Caco-2 (cell line): Measurements from ENCODE around the gene SYT8. TPM values are rescaled to one million over a fixed set of nuclear protein-coding genes. Genes with fewer than 3 reads are reported as not detected.
A peak's percentile ranks its signal among the peaks of the same experiment; 100 is the strongest.

Experiments used
- BruUV-seq: library from RNA; stranded (reverse); fragments of 400-500 nt; replicated peaks from 2 replicates; lab custom pipeline; 2021; lab: Mats Ljungman, UMichigan
- CTCF ChIA-PET: fragments of 300-600 bp; sonication (Branson Sonifier 250); formaldehyde crosslinking; loops from one replicate; lab custom pipeline; 2022; ENCODE audit warnings: antibody characterized with exemption; lab: Charles Lee
- POLR2A ChIA-PET: fragments of 300-600 bp; sonication (Branson Sonifier 250); formaldehyde crosslinking; loops from one replicate; lab custom pipeline; 2022; ENCODE audit warnings: antibody characterized with exemption; lab: Charles Lee
- DNase-seq, 2 experiments: peaks; one replicate each; pipeline versions ENCODE4 v3.0.0 to v3.0.0-alpha.2; 2020 to 2022
- H3K27me3 ChIP-seq: replicated peaks from 2 replicates; pipeline ENCODE4 v1.6.0; 2011; ENCODE audit warnings: low read length; ENCODE audit not compliant: control insufficient read depth, insufficient read depth
- H3K36me3 ChIP-seq: 2 replicates; pipeline ENCODE4 v1.5.1; 2011; ENCODE audit warnings: low read length; ENCODE audit not compliant: control insufficient read depth, insufficient read depth
- H3K4me1 ChIP-seq: fragments of 250-450 bp; sonication (Bioruptor Pico); 2 replicates; pipeline ENCODE4 v1.5.1; 2020; ENCODE audit warnings: mild to moderate bottlenecking
- H3K4me3 ChIP-seq: 2 replicates; pipeline ENCODE4 v1.5.1; 2011; ENCODE audit warnings: low read depth, mild to moderate bottlenecking, control low read depth, low read length
- H3K9me3 ChIP-seq: fragments of 250-450 bp; sonication (Bioruptor Pico); 2 replicates; pipeline ENCODE4 v1.5.1; 2020; ENCODE audit warnings: mild to moderate bottlenecking, moderate library complexity
- H3K27ac Mint-ChIP-seq: one replicate; pipeline ENCODE4 v1.8.0; 2022; ENCODE audit warnings: mixed read lengths; ENCODE audit not compliant: unreplicated experiment
- H3K27me3 Mint-ChIP-seq: one replicate; pipeline ENCODE4 v1.8.0; 2022; ENCODE audit warnings: mixed read lengths; ENCODE audit not compliant: insufficient read depth, unreplicated experiment
- H3K36me3 Mint-ChIP-seq: one replicate; pipeline ENCODE4 v1.8.0; 2022; ENCODE audit warnings: mild to moderate bottlenecking, mixed read lengths; ENCODE audit not compliant: insufficient read depth, unreplicated experiment
- H3K4me1 Mint-ChIP-seq: one replicate; pipeline ENCODE4 v1.8.0; 2022; ENCODE audit warnings: low read depth, mixed read lengths; ENCODE audit not compliant: unreplicated experiment
- H3K4me3 Mint-ChIP-seq: one replicate; pipeline ENCODE4 v1.8.0; 2022; ENCODE audit warnings: mild to moderate bottlenecking, moderate library complexity, mixed read lengths; ENCODE audit not compliant: unreplicated experiment
- H3K9me3 Mint-ChIP-seq: one replicate; pipeline ENCODE4 v1.8.0; 2022; ENCODE audit warnings: mixed read lengths; ENCODE audit not compliant: unreplicated experiment
- intact Hi-C: fragments of 100-400 bp; cut with micrococcal nuclease; formaldehyde crosslinking; loops from one replicate; pipeline ENCODE4 v1.10.0; 2022; ENCODE audit not compliant: unreplicated experiment
- total RNA-seq: library from RNA; stranded (reverse); gene quantifications from 2 replicates; pipeline ENCODE4 v1.2.3, GENCODE V29; 2022
- TF ChIP-seq, protein P1 (sequence below), 2 experiments: fragments of 200-600 bp in 1 of 2; IDR thresholded peaks; 1 replicate in 1 of 2; 2 replicates in 1 of 2; pipeline versions ENCODE4 v1.5.1 to v1.8.0; 2011 to 2022; ENCODE audit warnings: antibody characterized with exemption in 1 of 2, control low read depth in 1 of 2, inconsistent platforms in 1 of 2, low read depth in 1 of 2, low read length in 1 of 2, mild to moderate bottlenecking in 1 of 2, moderate library complexity in 1 of 2; ENCODE audit not compliant: insufficient read depth in 1 of 2, severe bottlenecking in 1 of 2, unreplicated experiment in 1 of 2

Gene SYT8
- total RNA-seq, 1 experiment from 2014 or later: 14.9 TPM

DNA sequence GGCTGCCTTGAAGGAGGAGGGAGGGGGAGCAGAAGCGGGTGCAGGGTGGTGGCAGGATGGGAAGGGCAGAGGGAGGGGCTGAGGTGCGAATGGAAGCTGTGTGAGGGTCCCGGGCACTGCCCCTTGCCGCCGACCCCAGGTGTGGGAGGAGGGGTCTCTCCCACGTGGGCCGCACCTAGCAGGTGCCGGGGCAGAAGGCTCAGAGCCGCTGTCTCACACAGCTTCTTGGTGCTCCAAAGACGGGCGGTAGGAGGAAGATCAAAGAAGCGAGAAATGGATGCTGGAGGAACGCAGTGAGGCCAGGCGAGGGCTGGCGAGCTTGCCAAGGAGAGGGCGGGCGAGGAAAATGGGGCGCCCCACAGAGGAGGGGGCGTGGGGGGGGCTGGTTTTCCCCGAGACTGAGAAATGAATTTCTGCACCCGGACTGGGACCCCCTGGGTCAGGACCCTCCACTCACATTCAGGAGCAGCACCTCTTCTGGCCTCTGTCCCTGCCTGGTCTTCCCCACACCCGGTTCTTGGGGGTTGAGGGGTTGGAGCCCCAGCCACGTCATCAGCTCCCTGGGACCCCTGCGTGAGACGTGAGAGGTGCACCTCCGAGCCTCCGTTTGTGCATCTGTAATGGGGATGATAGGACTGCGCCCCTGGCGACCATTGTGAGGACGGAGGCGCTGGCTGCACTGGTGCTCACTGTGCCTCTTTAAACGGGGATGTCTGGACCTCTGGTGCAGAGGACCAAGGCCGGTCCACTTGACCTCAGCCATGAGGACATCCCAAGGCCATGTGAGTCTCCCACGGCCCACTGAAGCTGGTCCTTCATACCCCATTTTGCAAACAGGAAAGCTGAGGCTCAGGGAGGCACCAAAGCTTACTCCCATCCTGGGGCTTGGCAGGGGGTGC lies 34.9 kb downstream of the SYT8 start:
- DNase-seq: peak in 1 of 2 experiments; percentile 45
- no peaks in the 10 kb centered on the region; the same call in 1 of the 2 replicates for H3K27me3 ChIP-seq
- no TSS peak for BruUV-seq
- intact Hi-C loops: loop anchor here (1.0 kb wide), 1 partner anchor 32 kb away; no protein-coding TSS in a partner anchor
- H3K27ac Mint-ChIP-seq: no peak overlapping the region
- TF ChIP-seq, protein P1, sequence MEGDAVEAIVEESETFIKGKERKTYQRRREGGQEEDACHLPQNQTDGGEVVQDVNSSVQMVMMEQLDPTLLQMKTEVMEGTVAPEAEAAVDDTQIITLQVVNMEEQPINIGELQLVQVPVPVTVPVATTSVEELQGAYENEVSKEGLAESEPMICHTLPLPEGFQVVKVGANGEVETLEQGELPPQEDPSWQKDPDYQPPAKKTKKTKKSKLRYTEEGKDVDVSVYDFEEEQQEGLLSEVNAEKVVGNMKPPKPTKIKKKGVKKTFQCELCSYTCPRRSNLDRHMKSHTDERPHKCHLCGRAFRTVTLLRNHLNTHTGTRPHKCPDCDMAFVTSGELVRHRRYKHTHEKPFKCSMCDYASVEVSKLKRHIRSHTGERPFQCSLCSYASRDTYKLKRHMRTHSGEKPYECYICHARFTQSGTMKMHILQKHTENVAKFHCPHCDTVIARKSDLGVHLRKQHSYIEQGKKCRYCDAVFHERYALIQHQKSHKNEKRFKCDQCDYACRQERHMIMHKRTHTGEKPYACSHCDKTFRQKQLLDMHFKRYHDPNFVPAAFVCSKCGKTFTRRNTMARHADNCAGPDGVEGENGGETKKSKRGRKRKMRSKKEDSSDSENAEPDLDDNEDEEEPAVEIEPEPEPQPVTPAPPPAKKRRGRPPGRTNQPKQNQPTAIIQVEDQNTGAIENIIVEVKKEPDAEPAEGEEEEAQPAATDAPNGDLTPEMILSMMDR (IDR thresholded peaks at IDR 0.05; ENCODE audit: insufficient read depth in 1 of 2, low read depth in 1 of 2, low read length in 1 of 2, severe bottlenecking in 1 of 2, unreplicated experiment in 1 of 2): peak in 1 of 2 experiments; percentile 65
- H3K9me3 ChIP-seq: no peaks in the 10 kb centered on the region
- no peaks in the 10 kb centered on the region for H3K4me1 Mint-ChIP-seq
- ChIA-PET POLR2A (no interaction called here), CTCF (interaction anchor here (1.3 to 1.8 kb wide), 4 partner anchors 13 to 281 kb away, joined by 4 to 6 read pairs (median 4); no protein-coding TSS in a partner anchor)
- no peaks in the 10 kb centered on the region for H3K4me1 ChIP-seq
- no peak overlapping the region for H3K4me3 ChIP-seq
- H3K36me3 Mint-ChIP-seq: no peaks in the 10 kb centered on the region
- H3K27me3 Mint-ChIP-seq: peaks cover 2% of the 10 kb centered on the region
- H3K9me3 Mint-ChIP-seq: no peaks in the 10 kb centered on the region
- no peaks in the 10 kb centered on the region for H3K36me3 ChIP-seq
- no peak overlapping the region for H3K4me3 Mint-ChIP-seq

DNA sequence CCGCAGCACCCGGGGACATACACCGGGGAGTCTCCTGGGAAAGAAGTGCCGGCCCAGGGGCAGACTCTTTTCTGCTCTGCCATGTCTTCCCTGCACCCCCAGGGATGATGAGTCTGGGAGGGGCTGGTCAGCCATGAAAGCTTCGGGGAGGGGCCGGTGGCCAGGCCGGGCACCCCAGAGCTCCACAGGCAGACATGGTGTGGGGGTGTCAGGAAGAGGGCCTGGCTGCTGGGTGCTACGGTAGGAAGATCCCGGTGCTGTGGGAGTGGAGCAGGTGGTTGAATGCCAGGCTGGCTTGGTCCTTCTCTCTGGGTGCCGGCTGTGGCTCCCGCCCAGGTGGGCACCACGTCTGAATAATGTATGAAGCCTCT lies 35.5 kb downstream of the SYT8 start:
- POLR2A ChIA-PET: no interaction called here
- H3K4me1 ChIP-seq: no peaks in the 10 kb centered on the region
- no peaks in the 10 kb centered on the region for H3K36me3 Mint-ChIP-seq
- H3K27me3 Mint-ChIP-seq: peaks cover 2% of the 10 kb centered on the region
- no peak for DNase-seq
- H3K27ac Mint-ChIP-seq: no peak overlapping the region
- H3K9me3 ChIP-seq: no peaks in the 10 kb centered on the region
- no peaks in the 10 kb centered on the region for H3K9me3 Mint-ChIP-seq
- TF ChIP-seq, protein P1 (IDR thresholded peaks at IDR 0.05; ENCODE audit: insufficient read depth in 1 of 2, low read depth in 1 of 2, low read length in 1 of 2, severe bottlenecking in 1 of 2, unreplicated experiment in 1 of 2): no peak
- H3K4me3 Mint-ChIP-seq: no peak overlapping the region
- no TSS peak for BruUV-seq
- H3K36me3 ChIP-seq: no peaks in the 10 kb centered on the region
- CTCF ChIA-PET: interaction anchor here (1.3 to 1.8 kb wide), 2 partner anchors 45 to 281 kb away, joined by 4 to 6 read pairs; no protein-coding TSS in a partner anchor
- H3K27me3 ChIP-seq: no peaks in the 10 kb centered on the region; the same call in 1 of the 2 replicates
- intact Hi-C loops: loop anchor here (1.0 kb wide), 1 partner anchor 33 kb away; no protein-coding TSS in a partner anchor
- no peak overlapping the region for H3K4me3 ChIP-seq
- no peaks in the 10 kb centered on the region for H3K4me1 Mint-ChIP-seq

DNA sequence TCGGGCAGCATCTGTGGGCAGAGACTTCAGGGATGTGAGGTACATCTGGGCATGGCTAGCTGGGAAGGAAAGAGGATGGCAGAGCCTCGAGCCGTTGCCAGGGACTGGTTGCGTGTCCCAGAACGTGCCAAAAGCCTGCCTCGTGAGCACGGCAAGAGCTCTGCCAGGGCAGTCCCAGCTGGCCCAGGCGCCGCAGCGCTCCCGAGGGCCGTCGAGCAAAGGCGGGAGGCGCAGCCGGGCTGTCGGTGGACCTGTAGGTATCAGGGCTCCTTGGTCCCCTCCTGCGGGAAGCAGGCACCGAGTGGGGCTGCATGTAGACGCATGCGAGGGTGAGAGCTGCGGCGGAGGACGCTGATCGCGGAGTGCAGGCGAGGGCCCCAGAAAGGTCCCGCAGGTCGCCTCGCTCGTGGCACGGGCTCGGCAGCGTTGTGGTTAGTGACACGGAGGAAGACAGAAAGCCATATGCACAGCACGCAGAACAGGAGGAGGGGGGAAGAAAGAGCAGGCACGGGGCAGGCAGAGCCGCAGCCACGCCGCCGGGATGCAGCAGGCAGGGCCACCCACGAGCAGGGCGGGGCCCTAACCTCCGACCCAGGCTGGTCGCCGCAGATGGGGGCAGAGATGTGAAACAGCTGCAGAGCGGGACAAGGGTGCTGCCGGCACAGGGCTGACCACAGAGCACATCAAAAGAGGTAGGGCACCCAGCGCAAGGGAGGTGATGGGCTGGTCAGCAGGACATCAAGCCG lies 36.1 kb downstream of the SYT8 start:
- POLR2A ChIA-PET: no interaction called here

More for the DNA sequence above, 36.1 kb downstream of the SYT8 start:
- no peak for DNase-seq
- CTCF ChIA-PET: interaction anchor here (1.3 kb wide), 1 partner anchor 46 kb away, joined by 6 read pairs; no protein-coding TSS in a partner anchor
- BruUV-seq: no TSS peak
- Histone ChIP-seq H3K4me1 (no peaks in the 10 kb centered on the region), H3K4me3 (no peak overlapping the region), H3K27me3 (no peaks in the 10 kb centered on the region; the same call in 1 of the 2 replicates), H3K9me3 (no peaks in the 10 kb centered on the region), H3K36me3 (no peaks in the 10 kb centered on the region)
- intact Hi-C loops: loop anchor here (1.0 kb wide), 1 partner anchor 34 kb away; no protein-coding TSS in a partner anchor
- no peaks in the 10 kb centered on the region for H3K4me1 Mint-ChIP-seq
- no peak overlapping the region for H3K27ac Mint-ChIP-seq
- H3K36me3 Mint-ChIP-seq: no peaks in the 10 kb centered on the region
- peak overlapping the region; percentile 1 for H3K4me3 Mint-ChIP-seq
- TF ChIP-seq, protein P1 (IDR thresholded peaks at IDR 0.05; ENCODE audit: insufficient read depth in 1 of 2, low read depth in 1 of 2, low read length in 1 of 2, severe bottlenecking in 1 of 2, unreplicated experiment in 1 of 2): no peak
- peaks cover 2% of the 10 kb centered on the region for H3K27me3 Mint-ChIP-seq
- H3K9me3 Mint-ChIP-seq: no peaks in the 10 kb centered on the region
